GM21526 (cell line): ENCODE results near the gene CTNNA3.
"Not testable (repeated sequence)": the region's sequence is repeated elsewhere in the genome, so short reads cannot be mapped to it uniquely, and the experiment has no call there.

Experiments used
- ATAC-seq: cut with Tn5 transposase; IDR thresholded peaks from one replicate; pipeline ENCODE4 v1.9.1; 2021; ENCODE audit warnings: moderate library complexity; ENCODE audit not compliant: unreplicated experiment, low FRiP score

CTNNA3 gene

GRCh38 chr10:66368146-66368545 is 1327.8 kb downstream of the CTNNA3 start:
- no peak for ATAC-seq

GRCh38 chr10:66366163-66366562 is 1329.8 kb downstream of the CTNNA3 start:
- no peak for ATAC-seq

GRCh38 chr10:66365686-66366085 is 1330.3 kb downstream of the CTNNA3 start:
- ATAC-seq = no peak

GRCh38 chr10:66362522-66362921 is 1333.5 kb downstream of the CTNNA3 start:
- no peak for ATAC-seq

GRCh38 chr10:66353822-66354221 is 1342.2 kb downstream of the CTNNA3 start:
- ATAC-seq = not testable (repeated sequence)

GRCh38 chr10:66353422-66353821 is 1342.6 kb downstream of the CTNNA3 start:
- no peak for ATAC-seq

- no peak for ATAC-seq
Measured at GRCh38 chr10:66350622-66351399, 1345.2 kb downstream of the CTNNA3 start.

- no peak for ATAC-seq
Measured at GRCh38 chr10:66349726-66350125, 1346.3 kb downstream of the CTNNA3 start.

GRCh38 chr10:66349076-66349475 is 1346.9 kb downstream of the CTNNA3 start:
- no peak for ATAC-seq

- no peak for ATAC-seq
Measured at GRCh38 chr10:66337211-66337610, 1358.8 kb downstream of the CTNNA3 start.

- ATAC-seq = no peak
Measured at GRCh38 chr10:66336791-66337190, 1359.2 kb downstream of the CTNNA3 start.

GRCh38 chr10:66335753-66336152 is 1360.2 kb downstream of the CTNNA3 start:
- ATAC-seq = not testable (repeated sequence)

GRCh38 chr10:66329147-66329546 is 1366.8 kb downstream of the CTNNA3 start:
- ATAC-seq = no peak

GRCh38 chr10:66326876-66327275 is 1369.1 kb downstream of the CTNNA3 start:
- ATAC-seq = no peak

GRCh38 chr10:66322777-66323176 is 1373.2 kb downstream of the CTNNA3 start:
- ATAC-seq = no peak

GRCh38 chr10:66321723-66322665 is 1374.0 kb downstream of the CTNNA3 start:
- no peak for ATAC-seq

GRCh38 chr10:66318761-66319160 is 1377.2 kb downstream of the CTNNA3 start:
- ATAC-seq = no peak

- no peak for ATAC-seq
Measured at GRCh38 chr10:66307826-66308225, 1388.2 kb downstream of the CTNNA3 start.

GRCh38 chr10:66301078-66301477 is 1394.9 kb downstream of the CTNNA3 start:
- no peak for ATAC-seq

- ATAC-seq = no peak
Measured at GRCh38 chr10:66295602-66296001, 1400.4 kb downstream of the CTNNA3 start.

- ATAC-seq = no peak
Measured at GRCh38 chr10:66294538-66294937, 1401.5 kb downstream of the CTNNA3 start.
